Sigmoid colon (tissue), 7 donors: ENCODE data around the gene MESD. TPM values are rescaled to one million over a fixed set of nuclear protein-coding genes. Genes with fewer than 3 reads are reported as not detected.

Experiments used
- DNase-seq: peaks from one replicate; pipeline ENCODE4 v3.0.0-alpha.2; 2019
- H3K27ac ChIP-seq, 4 donors: fragments of 200-600 bp; sonication (generic); one replicate each; pipeline ENCODE4 v1.5.1; 2016 to 2019; ENCODE audit warnings: mild to moderate bottlenecking in 1 of 4
- H3K27me3 ChIP-seq, 3 donors: fragments of 200-600 bp; sonication (generic); one replicate each; pipeline ENCODE4 v1.5.1; 2019; ENCODE audit warnings: mild to moderate bottlenecking in 1 of 3
- H3K36me3 ChIP-seq, 4 donors: fragments of 200-600 bp; sonication (generic); one replicate each; pipeline ENCODE4 v1.5.1; 2016 to 2019
- H3K4me1 ChIP-seq, 4 donors: fragments of 200-600 bp; sonication (generic); one replicate each; pipeline ENCODE4 v1.5.1; 2017 to 2019
- H3K4me3 ChIP-seq, 4 donors: fragments of 200-600 bp; sonication (generic); one replicate each; pipeline ENCODE4 v1.5.1; 2017 to 2019; ENCODE audit warnings: mild to moderate bottlenecking in 2 of 4, moderate library complexity in 1 of 4
- H3K9me3 ChIP-seq, 4 donors: fragments of 200-600 bp in 3 of 4; sonication (generic) in 3 of 4; one replicate each; pipeline versions ENCODE4 v1.5.1 to v1.6.1; 2013 to 2019
- EP300 ChIP-seq, 4 donors: sonication (generic); formaldehyde crosslinking; IDR thresholded peaks; one replicate each; pipeline ENCODE4 v1.6.1; 2017; ENCODE audit warnings: antibody characterized with exemption in 4 of 4
- POLR2A ChIP-seq, 2 donors: fragments of 450-650 bp; IDR thresholded peaks; one replicate each; pipeline ENCODE4 v1.6.1; 2016; ENCODE audit warnings: antibody characterized with exemption in 2 of 2, mild to moderate bottlenecking in 2 of 2, moderate library complexity in 2 of 2
- POLR2AphosphoS5 ChIP-seq, 4 donors: sonication (generic); formaldehyde crosslinking; IDR thresholded peaks; one replicate each; pipeline ENCODE4 v1.6.1; 2017; ENCODE audit warnings: antibody characterized with exemption in 4 of 4
- WGBS, 2 donors: extraction: QIAGEN DNeasy Blood & Tissue Kit; methylation state at CpG; one replicate each; pipeline ENCODE4 v1.1.7; 2013; 5-methylcytosine and 5-hydroxymethylcytosine counted together
- intact Hi-C: fragments of 100-400 bp; cut with DNase I; formaldehyde crosslinking; loops from one replicate; pipeline ENCODE4 v1.15.1; 2023
- polyA plus RNA-seq, 3 donors: library from polyadenylated mRNA; stranded (reverse); fragments of 200-250 nt; gene quantifications; one replicate each; pipeline ENCODE4 v1.2.3, GENCODE V29; 2013
- total RNA-seq, 4 donors: library from RNA; depleted of rRNA; stranded (reverse); fragments of >200 nt; gene quantifications; one replicate each; pipeline ENCODE4 v1.1.0, GENCODE V29; 2016
- TF ChIP-seq, protein P1 (sequence below), 4 experiments: fragments of 450-650 bp in 3 of 4; fragments of 200-600 bp in 1 of 4; IDR thresholded peaks; one replicate each; pipeline ENCODE4 v1.5.1; 2016 to 2019; ENCODE audit warnings: antibody characterized with exemption in 4 of 4, mild to moderate bottlenecking in 3 of 4, moderate library complexity in 2 of 4
- donor health status: healthy with polysubstance abuse.
- donor health status: Bipolar disorder and iron deficiency.
- donor health status: healthy.

The MESD gene
- total and polyA plus RNA-seq, 7 donors, result 5.4 to 20.8 (median 14.6) TPM

DNA sequence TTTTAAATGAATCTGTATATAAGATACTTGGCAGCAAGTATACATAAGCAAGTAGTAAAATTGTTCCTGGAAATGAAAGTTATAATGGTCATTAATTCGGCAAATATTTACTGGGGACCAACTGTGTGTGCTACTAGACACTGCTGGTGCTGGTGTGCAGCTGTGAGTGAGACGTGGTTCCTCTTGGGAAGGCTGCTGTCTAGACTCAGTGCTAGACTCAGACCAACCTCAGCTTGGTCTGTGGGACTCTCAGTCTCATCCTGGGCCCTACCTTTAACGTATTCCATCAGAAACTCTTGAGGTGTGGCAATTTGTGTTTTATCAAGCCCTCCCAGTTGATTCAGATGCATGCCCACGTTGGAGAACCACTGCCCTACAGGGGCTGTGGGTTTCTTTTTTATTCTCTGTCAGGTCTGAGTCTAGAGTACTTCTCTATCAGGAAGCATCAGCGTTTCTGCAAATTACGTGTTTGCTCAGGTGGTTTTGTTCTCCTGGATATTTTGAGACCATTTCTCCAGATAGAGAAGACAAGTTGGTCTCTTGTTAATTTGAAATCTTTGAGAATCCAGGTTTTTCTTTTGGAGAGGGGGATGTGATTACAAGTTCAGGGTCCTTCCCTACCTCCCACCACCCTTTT, 17.9 kb upstream of the MESD start:
- peak overlapping the region in 1 of 4 donors; percentile 2 for H3K27ac ChIP-seq
- peaks cover 0 to 12% (median 0%) of the 10 kb centered on the region in 4 donors for H3K36me3 ChIP-seq
- WGBS, 2 donors, result 59 to 70% methylated on average over 6 of the region's 6 CpGs
- TF ChIP-seq POLR2AphosphoS5 (IDR thresholded peaks at IDR 0.05) (no peak), EP300 (IDR thresholded peaks at IDR 0.05) (no peak), POLR2A (IDR thresholded peaks at IDR 0.05) (no peak)
- TF ChIP-seq, protein P1, sequence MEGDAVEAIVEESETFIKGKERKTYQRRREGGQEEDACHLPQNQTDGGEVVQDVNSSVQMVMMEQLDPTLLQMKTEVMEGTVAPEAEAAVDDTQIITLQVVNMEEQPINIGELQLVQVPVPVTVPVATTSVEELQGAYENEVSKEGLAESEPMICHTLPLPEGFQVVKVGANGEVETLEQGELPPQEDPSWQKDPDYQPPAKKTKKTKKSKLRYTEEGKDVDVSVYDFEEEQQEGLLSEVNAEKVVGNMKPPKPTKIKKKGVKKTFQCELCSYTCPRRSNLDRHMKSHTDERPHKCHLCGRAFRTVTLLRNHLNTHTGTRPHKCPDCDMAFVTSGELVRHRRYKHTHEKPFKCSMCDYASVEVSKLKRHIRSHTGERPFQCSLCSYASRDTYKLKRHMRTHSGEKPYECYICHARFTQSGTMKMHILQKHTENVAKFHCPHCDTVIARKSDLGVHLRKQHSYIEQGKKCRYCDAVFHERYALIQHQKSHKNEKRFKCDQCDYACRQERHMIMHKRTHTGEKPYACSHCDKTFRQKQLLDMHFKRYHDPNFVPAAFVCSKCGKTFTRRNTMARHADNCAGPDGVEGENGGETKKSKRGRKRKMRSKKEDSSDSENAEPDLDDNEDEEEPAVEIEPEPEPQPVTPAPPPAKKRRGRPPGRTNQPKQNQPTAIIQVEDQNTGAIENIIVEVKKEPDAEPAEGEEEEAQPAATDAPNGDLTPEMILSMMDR (IDR thresholded peaks at IDR 0.05), result no peak
- peaks cover 0 to 37% (median 22%) of the 10 kb centered on the region in 4 donors for H3K4me1 ChIP-seq
- H3K9me3 ChIP-seq, result no peaks in the 10 kb centered on the region
- no peaks in the 10 kb centered on the region for H3K27me3 ChIP-seq
- no peak overlapping the region for H3K4me3 ChIP-seq
- intact Hi-C loops, result loop anchor here (10.0 kb wide), 1 partner anchor 317 kb away; the partner anchor contains the start of gene STARD5
- DNase-seq, result no peak

DNA sequence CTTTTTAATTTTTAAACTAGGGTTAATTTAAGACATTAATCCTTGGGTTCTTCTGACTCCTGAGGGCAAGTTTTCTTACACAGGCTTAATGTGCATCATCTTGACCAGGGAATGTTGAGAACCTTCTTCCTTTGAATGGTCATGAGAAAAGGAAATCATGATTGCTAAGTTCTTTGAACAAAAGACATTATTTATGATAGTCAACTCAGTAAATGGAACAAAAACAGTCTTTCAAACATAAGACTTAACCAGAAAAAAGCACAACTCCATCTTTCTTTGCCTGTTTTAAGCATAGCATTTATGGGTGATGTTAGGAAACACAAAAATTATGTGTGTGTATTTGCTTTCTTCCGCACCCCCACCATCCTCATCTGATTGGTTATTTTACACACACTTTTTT, 16.5 kb upstream of the MESD start:
- intact Hi-C loops, result loop anchor here (10.0 kb wide), 1 partner anchor 319 kb away; the partner anchor contains the start of gene STARD5
- H3K4me1 ChIP-seq, result peaks cover 0 to 42% (median 29%) of the 10 kb centered on the region in 4 donors
- 94 to 100% methylated on average over 1 of the region's 1 CpG for WGBS, 2 donors

DNA sequence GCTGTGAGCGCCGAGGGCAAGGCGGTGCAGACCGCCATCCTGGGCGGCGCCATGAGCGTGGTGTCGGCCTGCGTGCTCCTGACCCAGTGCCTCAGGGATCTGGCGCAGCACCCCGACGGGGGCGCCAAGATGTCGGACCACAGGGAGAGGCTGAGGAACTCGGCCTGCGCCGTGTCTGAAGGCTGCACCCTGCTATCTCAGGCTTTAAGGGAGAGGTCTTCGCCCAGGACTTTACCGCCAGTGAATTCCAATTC, 13.4 kb upstream of the MESD start:
- TF ChIP-seq, protein P1 (IDR thresholded peaks at IDR 0.05), result no peak
- TF ChIP-seq EP300 (IDR thresholded peaks at IDR 0.05) (no peak), POLR2A (IDR thresholded peaks at IDR 0.05) (no peak), POLR2AphosphoS5 (IDR thresholded peaks at IDR 0.05) (no peak)
- H3K9me3 ChIP-seq, result no peaks in the 10 kb centered on the region
- no peaks in the 10 kb centered on the region for H3K27me3 ChIP-seq
- 96% methylated on average over 19 of the region's 19 CpGs for WGBS, 2 donors
- peak overlapping the region; percentile 79 to 88 (median 86) for H3K4me3 ChIP-seq
- no peak for DNase-seq
- H3K27ac ChIP-seq, result peak overlapping the region in 2 of 4 donors; percentile 94 to 98
- H3K4me1 ChIP-seq, result peaks cover 0 to 52% (median 33%) of the 10 kb centered on the region in 4 donors
- intact Hi-C loops, result loop anchor here (10.0 kb wide), 1 partner anchor 322 kb away; the partner anchor contains the start of gene STARD5
- H3K36me3 ChIP-seq, result peaks cover 0 to 12% (median 0%) of the 10 kb centered on the region in 4 donors

More for the DNA sequence above, 16.5 kb upstream of the MESD start:
- H3K9me3 ChIP-seq, result no peaks in the 10 kb centered on the region
- no peak overlapping the region for H3K4me3 ChIP-seq
- H3K27me3 ChIP-seq, result no peaks in the 10 kb centered on the region
- TF ChIP-seq EP300 (IDR thresholded peaks at IDR 0.05) (no peak), POLR2AphosphoS5 (IDR thresholded peaks at IDR 0.05) (no peak), POLR2A (IDR thresholded peaks at IDR 0.05) (no peak)
- TF ChIP-seq, protein P1 (IDR thresholded peaks at IDR 0.05), result no peak
- peaks cover 0 to 12% (median 0%) of the 10 kb centered on the region in 4 donors for H3K36me3 ChIP-seq
- DNase-seq, result no peak
- peak overlapping the region in 1 of 4 donors; percentile 35 for H3K27ac ChIP-seq

DNA sequence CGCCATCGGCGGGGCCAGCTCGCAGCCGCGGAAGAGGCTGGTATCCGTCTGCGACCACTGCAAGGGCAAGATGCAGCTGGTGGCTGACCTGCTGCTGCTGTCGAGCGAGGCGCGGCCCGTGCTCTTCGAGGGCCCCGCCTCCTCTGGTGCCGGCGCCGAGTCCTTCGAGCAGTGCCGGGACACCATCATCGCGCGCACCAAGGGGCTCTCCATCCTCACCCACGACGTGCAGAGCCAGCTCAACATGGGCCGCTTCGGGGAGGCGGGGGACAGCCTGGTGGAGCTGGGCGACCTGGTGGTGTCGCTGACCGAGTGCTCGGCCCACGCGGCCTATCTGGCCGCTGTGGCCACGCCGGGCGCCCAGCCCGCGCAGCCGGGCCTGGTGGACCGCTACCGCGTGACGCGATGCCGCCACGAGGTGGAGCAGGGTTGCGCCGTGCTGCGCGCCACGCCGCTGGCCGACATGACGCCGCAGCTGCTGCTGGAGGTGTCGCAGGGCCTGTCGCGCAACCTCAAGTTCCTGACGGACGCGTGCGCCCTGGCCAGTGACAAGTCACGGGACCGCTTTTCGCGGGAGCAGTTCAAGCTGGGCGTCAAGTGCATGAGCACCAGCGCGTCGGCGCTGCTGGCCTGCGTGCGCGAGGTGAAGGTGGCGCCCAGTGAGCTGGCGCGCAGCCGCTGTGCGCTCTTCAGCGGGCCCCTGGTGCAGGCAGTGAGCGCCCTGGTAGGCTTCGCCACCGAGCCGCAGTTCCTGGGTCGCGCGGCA, 12.9 kb upstream of the MESD start:
- H3K27ac ChIP-seq, result peak overlapping the region; percentile 94 to 98 (median 96)
- intact Hi-C loops, result loop anchor here (10.0 kb wide), 1 partner anchor 322 kb away; the partner anchor contains the start of gene STARD5
- no peak for DNase-seq
- H3K4me1 ChIP-seq, result peaks cover 0 to 52% (median 33%) of the 10 kb centered on the region in 4 donors
- peaks cover 0 to 12% (median 0%) of the 10 kb centered on the region in 4 donors for H3K36me3 ChIP-seq
- no peak for TF ChIP-seq EP300 (IDR thresholded peaks at IDR 0.05)
- no peak for TF ChIP-seq POLR2AphosphoS5 (IDR thresholded peaks at IDR 0.05)
- no peak for TF ChIP-seq POLR2A (IDR thresholded peaks at IDR 0.05)
- TF ChIP-seq, protein P1 (IDR thresholded peaks at IDR 0.05), result no peak
- WGBS, 2 donors, result 70 to 73% methylated on average over 89 of the region's 89 CpGs
- H3K27me3 ChIP-seq, result no peaks in the 10 kb centered on the region
- no peaks in the 10 kb centered on the region for H3K9me3 ChIP-seq
- peak overlapping the region; percentile 79 to 88 (median 86) for H3K4me3 ChIP-seq
